H1 (cell line): ENCODE results near the gene KRTAP10-4. TPM values are rescaled to one million over a fixed set of nuclear protein-coding genes. Genes with fewer than 3 reads are reported as not detected.
A peak's percentile ranks its signal among the peaks of the same experiment; 100 is the strongest.

Source experiments
- CTCF ChIA-PET: fragments of 300-600 bp; sonication (Branson Sonifier 250); formaldehyde crosslinking; loops from one replicate; lab custom pipeline; 2021; ENCODE audit not compliant: partially characterized antibody; lab: Charles Lee
- POLR2A ChIA-PET: fragments of 300-600 bp; sonication (Branson Sonifier 250); formaldehyde crosslinking; loops from one replicate; lab custom pipeline; 2021; ENCODE audit warnings: inconsistent platforms; ENCODE audit not compliant: partially characterized antibody; lab: Charles Lee
- DNase-seq, 2 experiments: peaks; one replicate each; pipeline versions ENCODE4 v3.0.0 to v3.0.0-alpha.2; 2010 to 2022; ENCODE audit warnings: low spot score in 2 of 2, low read depth in 1 of 2, mixed read lengths in 1 of 2
- FAIRE-seq: peaks from 2 replicates; lab custom pipeline; 2011; peaks lifted over from hg19 to GRCh38; lab: Jason Lieb, UNC
- H2AFZ ChIP-seq: 2 replicates; pipeline ENCODE4 v1.8.1; 2012; ENCODE audit warnings: low read length, inconsistent platforms
- H2AK5ac ChIP-seq: 2 replicates; pipeline ENCODE4 v1.6.1; 2013; ENCODE audit warnings: low read depth, low read length
- H2BK120ac ChIP-seq: replicated peaks from 2 replicates; pipeline ENCODE3; 2013; ENCODE audit warnings: low read depth, low read length, inconsistent platforms
- H2BK12ac ChIP-seq: 2 replicates; pipeline ENCODE4 v1.6.1; 2013; ENCODE audit warnings: low read depth, low read length
- H2BK15ac ChIP-seq: 2 replicates; pipeline ENCODE4 v1.6.1; 2013; ENCODE audit warnings: low read length
- H2BK20ac ChIP-seq: 2 replicates; pipeline ENCODE4 v1.6.1; 2013; ENCODE audit warnings: low read length
- H2BK5ac ChIP-seq: 2 replicates; pipeline ENCODE4 v1.6.1; 2013; ENCODE audit warnings: low read depth, low read length
- H3K14ac ChIP-seq: 2 replicates; pipeline ENCODE4 v1.6.1; 2013; ENCODE audit warnings: inconsistent platforms; ENCODE audit not compliant: insufficient read length
- H3K18ac ChIP-seq: 2 replicates; pipeline ENCODE4 v1.6.1; 2013; ENCODE audit warnings: low read length; ENCODE audit errors: extremely low read depth
- H3K23ac ChIP-seq: 2 replicates; pipeline ENCODE4 v1.6.1; 2013; ENCODE audit warnings: inconsistent platforms; ENCODE audit not compliant: insufficient read length
- H3K23me2 ChIP-seq: 2 replicates; pipeline ENCODE4 v1.6.1; 2013; ENCODE audit warnings: low read depth, low read length
- H3K27ac ChIP-seq: 2 replicates; pipeline ENCODE4 v1.6.1; 2011; ENCODE audit warnings: low read depth, low read length, inconsistent platforms
- H3K27me3 ChIP-seq, 4 experiments: replicated peaks in 1 of 4; 1 replicate in 1 of 4; 2 replicates in 3 of 4; pipeline versions ENCODE4 v1.6.1 to v1.8.1; 2011 to 2013; ENCODE audit warnings: low read length in 3 of 4, mild to moderate bottlenecking in 3 of 4, inconsistent platforms in 2 of 4, mixed read lengths in 2 of 4, moderate library complexity in 1 of 4; ENCODE audit not compliant: control insufficient read depth in 3 of 4, insufficient read depth in 3 of 4; ENCODE audit errors: extremely low read depth in 1 of 4
- H3K36me3 ChIP-seq, 4 experiments: 2 replicates each; pipeline versions ENCODE4 v1.6.1 to v1.8.1; 2011 to 2013; ENCODE audit warnings: mild to moderate bottlenecking in 4 of 4, low read length in 3 of 4, moderate library complexity in 2 of 4, control low read depth in 1 of 4, inconsistent platforms in 1 of 4; ENCODE audit not compliant: insufficient read depth in 4 of 4, control insufficient read depth in 2 of 4
- H3K4ac ChIP-seq: replicated peaks from 2 replicates; pipeline ENCODE3; 2013; ENCODE audit warnings: low read length, low read depth, mixed read lengths, inconsistent platforms; ENCODE audit not compliant: insufficient read length
- H3K4me1 ChIP-seq, 4 experiments: replicated peaks in 1 of 4; 1 replicate in 1 of 4; 2 replicates in 3 of 4; pipeline versions ENCODE4 v1.6.1 to v1.8.1; 2011 to 2013; ENCODE audit warnings: low read length in 3 of 4, inconsistent platforms in 2 of 4, mixed read lengths in 1 of 4; ENCODE audit not compliant: insufficient read depth in 4 of 4, control insufficient read depth in 3 of 4
- H3K4me2 ChIP-seq, 2 experiments: 2 replicates each; pipeline versions ENCODE4 v1.6.1 to v1.8.1; 2011 to 2013; ENCODE audit warnings: low read depth in 2 of 2, low read length in 2 of 2, control low read depth in 1 of 2, inconsistent platforms in 1 of 2, mild to moderate bottlenecking in 1 of 2; ENCODE audit not compliant: insufficient read depth in 1 of 2
- H3K4me3 ChIP-seq, 4 experiments: fragments of 200-600, 300-600 bp in 1 of 4; sonication (generic), shearing (Covaris generic), sonication (Bioruptor Twin) in 1 of 4; 2 replicates each; pipeline versions ENCODE4 v1.5.1 to v1.8.1; 2011 to 2016; ENCODE audit warnings: low read length in 4 of 4, low read depth in 3 of 4, control low read depth in 2 of 4, inconsistent platforms in 2 of 4, mild to moderate bottlenecking in 2 of 4, mixed read lengths in 1 of 4, moderate library complexity in 1 of 4; ENCODE audit not compliant: insufficient read depth in 2 of 4; ENCODE audit errors: extremely low read depth in 1 of 4
- H3K56ac ChIP-seq: replicated peaks from 2 replicates; pipeline ENCODE3; 2013; ENCODE audit warnings: low read depth, mild to moderate bottlenecking, mixed read lengths, low read length, inconsistent platforms; ENCODE audit not compliant: insufficient read length
- H3K79me1 ChIP-seq: 2 replicates; pipeline ENCODE4 v1.6.1; 2013; ENCODE audit warnings: low read depth, low read length, control low read depth
- H3K79me2 ChIP-seq, 2 experiments: 2 replicates each; pipeline versions ENCODE4 v1.6.1 to v1.8.1; 2012 to 2013; ENCODE audit warnings: low read length in 2 of 2, mild to moderate bottlenecking in 2 of 2, inconsistent platforms in 1 of 2; ENCODE audit not compliant: insufficient read depth in 2 of 2, control insufficient read depth in 1 of 2
- H3K9ac ChIP-seq, 4 experiments: replicated peaks in 1 of 4; 1 replicate in 1 of 4; 2 replicates in 3 of 4; pipeline versions ENCODE4 v1.6.1 to v1.8.1; 2011 to 2013; ENCODE audit warnings: low read depth in 3 of 4, low read length in 3 of 4, control low read depth in 2 of 4, mild to moderate bottlenecking in 2 of 4, moderate library complexity in 2 of 4, inconsistent platforms in 1 of 4; ENCODE audit errors: extremely low read depth in 1 of 4
- H3K9me3 ChIP-seq, 2 experiments: 2 replicates each; pipeline versions ENCODE4 v1.6.1 to v1.8.1; 2012 to 2013; ENCODE audit warnings: mild to moderate bottlenecking in 2 of 2, moderate library complexity in 2 of 2, control low read depth in 1 of 2, inconsistent platforms in 1 of 2, low read depth in 1 of 2, low read length in 1 of 2, mixed read lengths in 1 of 2; ENCODE audit not compliant: insufficient read depth in 2 of 2
- H4K20me1 ChIP-seq, 2 experiments: replicated peaks in 1 of 2; 2 replicates each; pipeline versions ENCODE3 to v1.8.1; 2011 to 2013; ENCODE audit warnings: inconsistent platforms in 2 of 2, low read length in 2 of 2, mild to moderate bottlenecking in 1 of 2; ENCODE audit not compliant: insufficient read depth in 2 of 2, control insufficient read depth in 1 of 2
- H4K5ac ChIP-seq: 2 replicates; pipeline ENCODE4 v1.6.1; 2013; ENCODE audit warnings: low read length, low read depth, mixed read lengths, inconsistent platforms; ENCODE audit not compliant: insufficient read length
- H4K8ac ChIP-seq: 2 replicates; pipeline ENCODE4 v1.8.0; 2013; ENCODE audit warnings: mild to moderate bottlenecking, moderate library complexity, low read length, inconsistent platforms; ENCODE audit not compliant: insufficient read depth; ENCODE audit errors: extremely low read depth
- H4K91ac ChIP-seq: replicated peaks from 2 replicates; pipeline ENCODE3; 2013; ENCODE audit warnings: low read length, mixed read lengths, inconsistent platforms; ENCODE audit not compliant: insufficient read length
- ATF3 ChIP-seq: IDR thresholded peaks from 2 replicates; pipeline ENCODE4 v1.6.1; 2011; ENCODE audit warnings: low read depth, mild to moderate bottlenecking, low read length; ENCODE audit not compliant: insufficient read depth
- GABPA ChIP-seq: IDR thresholded peaks from 2 replicates; pipeline ENCODE4 v1.6.1; 2011; ENCODE audit warnings: mild to moderate bottlenecking, low read length, moderate library complexity, borderline replicate concordance; ENCODE audit not compliant: insufficient read depth
- GTF2F1 ChIP-seq: IDR thresholded peaks from 2 replicates; pipeline ENCODE4 v1.6.1; 2012; ENCODE audit warnings: low read depth, low read length, improper control_type of control experiment, borderline replicate concordance
- KDM1A ChIP-seq: fragments of 200-600, 300-600 bp; sonication (generic); IDR thresholded peaks from 2 replicates; pipeline ENCODE4 v1.7.1; 2016; ENCODE audit warnings: mild to moderate bottlenecking, low read length, borderline replicate concordance
- KDM5A ChIP-seq: fragments of 200-600 bp; IDR thresholded peaks from 2 replicates; pipeline ENCODE4 v1.7.1; 2012; ENCODE audit warnings: mild to moderate bottlenecking, low read length, inconsistent platforms, mixed read lengths
- MAFK ChIP-seq: IDR thresholded peaks from 2 replicates; pipeline ENCODE4 v1.6.1; 2012; ENCODE audit warnings: low read depth, mild to moderate bottlenecking, improper control_type of control experiment, low read length
- NRF1 ChIP-seq: IDR thresholded peaks from 2 replicates; pipeline ENCODE4 v1.6.1; 2011; ENCODE audit warnings: mild to moderate bottlenecking, low read depth, low read length, improper control_type of control experiment
- RFX5 ChIP-seq: IDR thresholded peaks from 2 replicates; pipeline ENCODE4 v1.6.1; 2011; ENCODE audit warnings: low read depth, low read length, improper control_type of control experiment, borderline replicate concordance
- SIN3A ChIP-seq, 2 experiments: IDR thresholded peaks in 1 of 2; conservative IDR thresholded peaks in 1 of 2; 2 replicates each; pipeline ENCODE4 v1.6.1; 2011 to 2012; ENCODE audit warnings: low read length in 2 of 2, improper control_type of control experiment in 1 of 2, low read depth in 1 of 2, mild to moderate bottlenecking in 1 of 2
- SIX5 ChIP-seq: IDR thresholded peaks from 2 replicates; pipeline ENCODE4 v1.6.1; 2011; ENCODE audit warnings: mild to moderate bottlenecking, low read depth, low read length
- TAF1 ChIP-seq: IDR thresholded peaks from 2 replicates; pipeline ENCODE4 v1.6.1; 2011; ENCODE audit warnings: mild to moderate bottlenecking, low read depth, low read length
- WGBS, 2 experiments: shearing (Covaris generic) in 1 of 2; methylation state at CpG; one replicate each; pipeline versions ENCODE4 v1.1.6 to v1.1.7; 2013 to 2015; ENCODE audit warnings: low lambda C conversion rate in 2 of 2, mixed read lengths in 2 of 2, inconsistent platforms in 1 of 2, low coverage in 1 of 2, missing lambda C conversion rate in 1 of 2; ENCODE audit not compliant: insufficient replicate concordance in 2 of 2, insufficient coverage in 1 of 2, insufficient read length in 1 of 2; ENCODE audit errors: extremely low coverage in 1 of 2, missing lambda C conversion rate in 1 of 2; 5-methylcytosine and 5-hydroxymethylcytosine counted together
- polyA plus RNA-seq, 7 experiments: library from polyadenylated mRNA; depleted of rRNA in 3 of 7; stranded (reverse) in 5 of 7; unstranded in 2 of 7; fragments of >200 nt in 5 of 7; fragments of 200-250 nt in 2 of 7; gene quantifications; 1 replicate in 5 of 7; 2 replicates in 1 of 7; 4 replicates in 1 of 7; pipeline versions ENCODE4 v1.2.1 to v1.2.3, GENCODE V29; 2011 to 2013; ENCODE audit warnings: missing spikeins in 2 of 7, mixed read lengths in 2 of 7
- total RNA-seq: library from RNA; stranded (reverse); fragmentation: NEBNext Ultra II Directional; extraction: Animal tissue kit (Norgen Biotek cat#: 25700); gene quantifications from 2 replicates; pipeline ENCODE4 v1.2.1, GENCODE V29; 2021

KRTAP10-4 gene
- total and polyA plus RNA-seq, 2 of the 8 experiments (the other 6 are each of a cell fraction or from before 2014, with no cell fraction given), result not detected

DNA sequence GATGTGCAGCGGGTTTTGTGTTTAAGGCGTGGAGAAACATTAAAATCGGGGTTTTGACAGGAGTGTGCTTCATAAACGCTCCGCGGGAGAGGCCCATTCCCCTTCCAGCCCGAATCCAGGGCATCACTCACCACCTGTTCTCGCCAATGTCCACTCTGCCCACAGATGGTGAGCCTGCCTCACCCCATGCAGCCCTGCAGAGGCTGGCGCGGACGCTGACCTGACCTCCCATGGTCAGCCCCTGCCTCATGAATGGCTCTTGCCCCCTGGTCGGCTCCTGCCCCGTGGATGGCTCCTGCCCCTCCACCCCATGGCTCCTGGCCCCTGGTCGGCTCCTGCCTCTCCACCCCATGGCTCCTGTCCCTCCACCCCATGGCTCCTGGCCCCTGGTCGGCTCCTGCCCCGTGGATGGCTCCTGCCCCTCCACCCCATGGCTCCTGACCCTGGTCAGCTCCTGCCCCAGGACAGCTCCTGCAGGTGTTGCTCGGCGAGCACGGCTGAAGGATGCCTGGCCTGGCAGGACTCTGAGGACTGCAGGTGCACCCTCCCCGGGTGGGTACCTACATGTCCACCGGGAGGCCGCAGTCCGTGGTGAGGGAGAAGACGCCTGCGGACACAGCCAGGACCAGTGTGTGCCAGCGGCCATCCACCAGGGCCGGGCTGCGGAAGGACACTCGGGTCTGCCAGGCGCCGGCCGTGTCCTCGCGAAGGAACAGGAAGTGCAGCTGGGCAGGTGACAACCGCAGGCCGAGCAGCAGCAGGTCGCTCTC lies 40.2 kb upstream of the KRTAP10-4 start:
- Histone ChIP-seq H3K4me3 (no peak overlapping the region), H2AK5ac (no peak overlapping the region), H2BK15ac (peak overlapping the region; percentile 61; the same call in 1 of the 2 replicates), H3K79me1 (no peaks in the 10 kb centered on the region), H3K9ac (no peak overlapping the region), H4K20me1 (peaks cover 0 to 2% of the 10 kb centered on the region in 2 experiments), H2AFZ (no peak overlapping the region), H4K91ac (no peak overlapping the region), H3K18ac (no peak overlapping the region), H3K79me2 (no peaks in the 10 kb centered on the region), H2BK120ac (no peak overlapping the region), H3K9me3 (no peaks in the 10 kb centered on the region), H2BK20ac (no peak overlapping the region), H3K4me2 (no peak overlapping the region), H4K8ac (no peak overlapping the region), H2BK5ac (peak overlapping the region; percentile 44; the same call in 1 of the 2 replicates), H3K36me3 (no peaks in the 10 kb centered on the region), H3K23ac (no peak overlapping the region), H3K4ac (no peak overlapping the region), H3K27ac (no peak overlapping the region), H4K5ac (no peak overlapping the region), H3K27me3 (no peaks in the 10 kb centered on the region), H2BK12ac (peak overlapping the region; percentile 9; the same call in 1 of the 2 replicates), H3K14ac (no peak overlapping the region), H3K23me2 (peaks cover 4% of the 10 kb centered on the region; the same call in 1 of the 2 replicates), H3K56ac (no peak overlapping the region), H3K4me1 (peaks cover 0 to 3% (median 0%) of the 10 kb centered on the region in 4 experiments; a peak in 1 of 7 replicates)
- FAIRE-seq, result no peak
- ChIA-PET POLR2A (interaction anchor here (1.9 kb wide), 1 partner anchor 13 kb away, joined by 6 read pairs; no protein-coding TSS in a partner anchor), CTCF (interaction anchor here (0.6 to 0.9 kb wide), 3 partner anchors 13 to 729 kb away, joined by 3 read pairs; no protein-coding TSS in a partner anchor)
- DNase-seq, result no peak
- 93% methylated on average over 35 of the region's 37 CpGs; no CpG with 5 or more reads in 1 of the 2 experiments for WGBS, 2 experiments
- no peak for TF ChIP-seq MAFK
- TF ChIP-seq ATF3, result no peak
- no peak for TF ChIP-seq SIN3A (conservative IDR thresholded peaks at IDR 0.05 in 1 of 2, IDR thresholded peaks at IDR 0.05 in 1 of 2; ENCODE audit: low read depth in 1 of 2, low read length in 2 of 2)
- TF ChIP-seq NRF1, result no peak
- TF ChIP-seq GABPA, result no peak
- no peak for TF ChIP-seq KDM5A
- TF ChIP-seq TAF1, result no peak
- no peak for TF ChIP-seq SIX5
- no peak for TF ChIP-seq RFX5
- TF ChIP-seq KDM1A, result no peak
- no peak for TF ChIP-seq GTF2F1
